ENCODE data around the gene UGT3A2.

DNA sequence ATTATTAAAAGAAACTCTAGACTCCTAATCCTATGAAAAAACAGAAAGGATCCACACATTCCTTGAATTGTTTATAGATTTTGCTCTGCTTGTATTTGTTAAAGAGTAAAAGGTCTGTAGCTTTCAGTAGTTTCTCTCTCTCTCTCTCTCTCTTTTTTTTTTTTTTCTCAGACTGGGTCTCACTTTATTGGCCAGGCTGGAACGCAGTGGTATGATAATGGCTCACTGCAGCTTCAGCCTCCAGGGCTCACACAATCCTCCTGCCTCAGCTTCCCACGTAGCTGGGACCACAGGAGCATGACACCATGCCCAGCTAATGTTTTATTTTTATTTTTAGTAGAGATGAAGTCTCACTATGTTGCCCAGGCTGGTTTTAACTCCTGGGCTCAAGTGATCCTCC lies 9.3 kb downstream of the UGT3A2 start:
- TF ChIP-seq, protein P1, sequence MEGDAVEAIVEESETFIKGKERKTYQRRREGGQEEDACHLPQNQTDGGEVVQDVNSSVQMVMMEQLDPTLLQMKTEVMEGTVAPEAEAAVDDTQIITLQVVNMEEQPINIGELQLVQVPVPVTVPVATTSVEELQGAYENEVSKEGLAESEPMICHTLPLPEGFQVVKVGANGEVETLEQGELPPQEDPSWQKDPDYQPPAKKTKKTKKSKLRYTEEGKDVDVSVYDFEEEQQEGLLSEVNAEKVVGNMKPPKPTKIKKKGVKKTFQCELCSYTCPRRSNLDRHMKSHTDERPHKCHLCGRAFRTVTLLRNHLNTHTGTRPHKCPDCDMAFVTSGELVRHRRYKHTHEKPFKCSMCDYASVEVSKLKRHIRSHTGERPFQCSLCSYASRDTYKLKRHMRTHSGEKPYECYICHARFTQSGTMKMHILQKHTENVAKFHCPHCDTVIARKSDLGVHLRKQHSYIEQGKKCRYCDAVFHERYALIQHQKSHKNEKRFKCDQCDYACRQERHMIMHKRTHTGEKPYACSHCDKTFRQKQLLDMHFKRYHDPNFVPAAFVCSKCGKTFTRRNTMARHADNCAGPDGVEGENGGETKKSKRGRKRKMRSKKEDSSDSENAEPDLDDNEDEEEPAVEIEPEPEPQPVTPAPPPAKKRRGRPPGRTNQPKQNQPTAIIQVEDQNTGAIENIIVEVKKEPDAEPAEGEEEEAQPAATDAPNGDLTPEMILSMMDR (conservative IDR thresholded peaks at IDR 0.05; ENCODE audit: low read length): no peak
- TF ChIP-seq EZH2phosphoT487 (IDR thresholded peaks at IDR 0.05; ENCODE audit: borderline replicate concordance): no peak

Data from Loucy (cell line).